Hematopoietic multipotent progenitor cell treated with erythropoietin and hydrocortisone succinate and interleukin-3 and kit ligand, for 15 days (in vitro differentiated cells): ENCODE results near the gene ZNF71.

Experiments
- DNase-seq: peaks from one replicate; pipeline ENCODE4 v3.0.0-alpha.2; 2015; ENCODE audit warnings: low spot score

The ZNF71 gene

GRCh38 chr19:56594783-56595547 lies at the start of gene ZNF71:
Gene ZNF71 (plus strand): TSS chr19:56595302. CDS start chr19:56601559, 6,257 bp downstream.
- DNase-seq, result peak; percentile 38

- DNase-seq, result no peak
These were observed 47.6 kb upstream of the ZNF71 start for GRCh38 chr19:56547535-56547934.

- no peak for DNase-seq
These were observed 40.7 kb upstream of the ZNF71 start for GRCh38 chr19:56554272-56554869.

GRCh38 chr19:56562766-56563165 lies 32.3 kb upstream of the ZNF71 start:
- DNase-seq, result no peak

GRCh38 chr19:56566904-56567273 lies 28.2 kb upstream of the ZNF71 start:
- no peak for DNase-seq

GRCh38 chr19:56567274-56568120 lies 27.6 kb upstream of the ZNF71 start, which contains the start of gene ZNF470:
Gene ZNF470 (plus strand): TSS chr19:56567468. CDS start chr19:56570312, 2,844 bp downstream.
- peak; percentile 65 for DNase-seq

GRCh38 chr19:56572589-56572988 lies 22.5 kb upstream of the ZNF71 start:
- no peak for DNase-seq

GRCh38 chr19:56573914-56574313 lies 21.2 kb upstream of the ZNF71 start:
- DNase-seq, result no peak

- DNase-seq, result no peak
These were observed 17.1 kb upstream of the ZNF71 start for GRCh38 chr19:56577719-56578602.

GRCh38 chr19:56594446-56594782 lies 688 bp upstream of the ZNF71 start:
- DNase-seq, result no peak

GRCh38 chr19:56595548-56595899 lies 422 bp downstream of the ZNF71 start:
- no peak for DNase-seq

- no peak for DNase-seq
These were observed 1.6 kb downstream of the ZNF71 start for GRCh38 chr19:56596676-56597075.

- DNase-seq, result no peak
These were observed 2.6 kb downstream of the ZNF71 start for GRCh38 chr19:56597696-56598095.

GRCh38 chr19:56601375-56601774 lies 6.3 kb downstream of the ZNF71 start:
- no peak for DNase-seq

- no peak for DNase-seq
These were observed 8.7 kb downstream of the ZNF71 start for GRCh38 chr19:56603829-56604228.

- no peak for DNase-seq
These were observed 13.3 kb downstream of the ZNF71 start for GRCh38 chr19:56608274-56608964.

- no peak for DNase-seq
These were observed 16.2 kb downstream of the ZNF71 start for GRCh38 chr19:56611288-56611687.

GRCh38 chr19:56612737-56613136 lies 17.6 kb downstream of the ZNF71 start:
- DNase-seq, result no peak

GRCh38 chr19:56613639-56614038 lies 18.5 kb downstream of the ZNF71 start:
- no peak for DNase-seq

GRCh38 chr19:56617531-56617930 lies 22.4 kb downstream of the ZNF71 start:
- DNase-seq, result no peak

- DNase-seq, result no peak
These were observed 24.0 kb downstream of the ZNF71 start for GRCh38 chr19:56619121-56619520.
